HG02870 (cell line): ENCODE measurements around the gene LDLRAD3.

Experiments
- ATAC-seq: cut with Tn5 transposase; IDR thresholded peaks from one replicate; pipeline ENCODE4 v1.9.1; 2021; ENCODE audit warnings: mild to moderate bottlenecking, moderate library complexity; ENCODE audit not compliant: unreplicated experiment

The LDLRAD3 gene

DNA sequence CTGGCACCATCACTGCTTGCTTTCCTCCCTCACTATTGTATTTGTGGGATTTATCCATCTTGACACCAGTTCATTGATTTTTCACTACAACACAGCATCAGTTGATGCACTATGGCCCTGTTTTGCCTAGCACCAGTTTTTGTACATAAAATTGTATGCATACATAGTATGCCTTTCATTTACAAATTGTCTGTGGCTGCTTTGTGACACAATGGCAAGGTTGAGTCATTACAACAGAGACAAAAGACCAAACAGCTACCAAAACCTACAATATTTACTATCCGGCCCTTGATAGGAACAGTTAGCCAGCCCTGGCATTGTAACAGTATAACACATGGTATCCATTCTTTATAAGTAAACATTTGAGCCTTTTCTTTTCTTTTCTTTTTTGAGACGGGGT, 150.3 kb downstream of the LDLRAD3 start:
- no peak for ATAC-seq

DNA sequence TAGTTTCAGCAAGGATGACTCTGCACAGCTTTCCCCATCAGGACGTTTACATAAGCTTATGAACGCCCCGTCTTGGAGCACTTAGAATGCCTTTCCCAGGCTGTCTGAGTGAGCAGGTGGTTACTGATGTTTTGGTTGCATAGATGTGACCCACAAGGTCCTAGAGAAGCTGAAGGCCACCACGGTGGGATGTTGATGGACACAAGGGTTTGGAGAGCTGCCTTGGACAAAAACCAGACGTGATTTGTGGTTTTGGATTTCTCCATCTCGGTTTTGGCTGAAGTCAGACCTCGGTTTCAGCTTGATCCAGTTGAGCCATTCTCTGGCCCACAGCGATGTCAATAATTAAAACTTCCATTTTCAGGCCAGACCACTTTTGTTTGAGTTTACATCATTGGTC, 151.9 kb downstream of the LDLRAD3 start:
- ATAC-seq, result no peak

DNA sequence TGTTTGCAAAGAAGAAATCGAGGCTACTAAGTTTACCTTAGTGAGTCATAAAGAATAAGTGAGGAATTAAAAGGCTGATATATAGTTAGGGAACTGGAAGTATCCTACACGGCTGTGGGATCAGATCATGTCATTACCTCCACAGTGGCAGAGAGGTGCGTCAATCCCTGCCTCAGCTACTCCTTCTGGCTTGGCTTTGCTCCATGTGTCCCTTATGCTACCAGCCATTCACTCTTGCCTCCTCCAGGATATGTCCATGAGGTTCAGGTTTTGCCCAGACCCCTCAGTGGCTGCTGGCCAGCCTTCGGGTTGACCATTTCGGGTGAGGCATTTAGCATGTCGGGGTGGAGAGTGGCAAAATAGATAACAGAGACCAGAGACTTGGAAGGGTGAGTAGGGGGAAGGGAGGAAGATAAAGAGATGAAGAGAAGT, 153.4 kb downstream of the LDLRAD3 start:
- no peak for ATAC-seq

DNA sequence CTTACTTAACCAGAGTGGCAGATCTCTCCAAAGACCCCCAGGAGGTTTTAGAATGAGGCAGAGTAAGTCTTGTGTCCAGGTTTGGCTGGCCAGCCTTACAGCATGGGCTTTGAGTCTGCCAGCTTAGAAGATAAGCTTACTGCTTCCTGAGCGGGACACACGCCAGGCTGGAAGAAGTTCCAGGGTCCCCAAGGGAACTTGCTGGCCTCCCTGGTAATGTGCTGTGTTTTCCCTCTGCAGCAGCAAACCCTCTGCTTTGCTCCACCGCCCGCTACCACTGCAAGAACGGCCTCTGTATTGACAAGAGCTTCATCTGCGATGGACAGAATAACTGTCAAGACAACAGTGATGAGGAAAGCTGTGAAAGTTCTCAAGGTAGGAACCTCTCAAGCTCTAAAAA, 154.2 kb downstream of the LDLRAD3 start:
- no peak for ATAC-seq

DNA sequence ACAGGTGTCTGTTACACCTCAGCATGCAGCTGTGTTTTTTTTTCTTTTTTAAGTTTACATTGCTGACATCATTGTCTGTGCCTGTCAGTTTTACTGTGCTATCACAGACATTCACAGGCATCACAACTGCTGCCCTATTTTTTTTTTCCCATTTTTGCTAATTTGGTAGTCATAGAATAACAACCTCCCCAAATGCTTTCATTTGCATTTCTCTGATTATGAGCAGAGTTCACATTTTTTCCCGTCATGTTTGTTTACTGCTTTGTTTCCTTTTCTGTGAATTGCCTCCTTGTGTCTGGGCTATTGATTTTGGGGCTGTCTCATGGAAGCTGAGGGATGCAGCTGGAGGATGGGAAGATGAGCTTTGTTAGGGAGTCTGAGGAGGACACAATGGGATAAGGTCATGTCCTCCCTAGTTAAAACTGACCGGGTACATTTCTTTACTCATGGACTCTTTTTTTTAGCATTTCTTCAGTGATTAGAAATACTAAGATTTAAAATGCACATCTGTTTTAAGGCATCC, 155.1 kb downstream of the LDLRAD3 start:
- ATAC-seq, result no peak

DNA sequence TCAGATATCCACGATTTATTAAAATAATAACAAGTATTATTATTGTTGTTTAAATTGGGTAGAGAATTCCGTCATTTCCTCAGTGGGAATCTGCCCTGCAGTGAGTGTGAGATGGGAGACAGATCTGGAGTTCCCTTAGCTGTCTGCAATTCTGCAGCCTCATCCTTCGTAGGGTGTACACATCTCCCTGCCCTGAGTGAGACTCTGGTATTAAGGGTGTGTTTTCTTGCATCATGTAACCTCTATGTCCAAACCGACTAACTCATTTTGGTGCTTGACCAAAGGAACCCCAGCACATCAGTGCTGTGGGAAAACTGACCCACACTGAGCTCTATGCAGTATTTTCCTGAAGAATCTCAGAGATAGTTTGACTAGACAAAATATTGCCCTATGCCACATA, 157.6 kb downstream of the LDLRAD3 start:
- no peak for ATAC-seq

DNA sequence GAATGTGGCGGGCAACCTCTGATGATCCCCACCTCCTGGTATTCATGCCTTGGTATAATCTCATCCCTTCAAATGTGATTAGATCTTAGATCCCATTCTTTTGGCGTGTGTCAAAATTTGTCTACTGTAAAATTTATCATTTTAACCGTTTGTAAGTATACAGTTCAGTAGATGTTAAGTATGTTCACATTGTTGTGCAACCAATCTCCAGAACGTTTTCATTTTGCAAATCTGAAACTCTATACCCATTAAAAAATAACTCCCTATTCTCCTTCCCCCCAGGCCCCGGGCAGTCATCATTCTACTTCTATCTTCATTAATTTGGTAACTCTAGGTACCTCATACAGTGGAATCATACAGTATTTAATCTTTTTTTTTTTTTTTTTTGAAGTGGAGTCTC, 159.0 kb downstream of the LDLRAD3 start:
- no peak for ATAC-seq

DNA sequence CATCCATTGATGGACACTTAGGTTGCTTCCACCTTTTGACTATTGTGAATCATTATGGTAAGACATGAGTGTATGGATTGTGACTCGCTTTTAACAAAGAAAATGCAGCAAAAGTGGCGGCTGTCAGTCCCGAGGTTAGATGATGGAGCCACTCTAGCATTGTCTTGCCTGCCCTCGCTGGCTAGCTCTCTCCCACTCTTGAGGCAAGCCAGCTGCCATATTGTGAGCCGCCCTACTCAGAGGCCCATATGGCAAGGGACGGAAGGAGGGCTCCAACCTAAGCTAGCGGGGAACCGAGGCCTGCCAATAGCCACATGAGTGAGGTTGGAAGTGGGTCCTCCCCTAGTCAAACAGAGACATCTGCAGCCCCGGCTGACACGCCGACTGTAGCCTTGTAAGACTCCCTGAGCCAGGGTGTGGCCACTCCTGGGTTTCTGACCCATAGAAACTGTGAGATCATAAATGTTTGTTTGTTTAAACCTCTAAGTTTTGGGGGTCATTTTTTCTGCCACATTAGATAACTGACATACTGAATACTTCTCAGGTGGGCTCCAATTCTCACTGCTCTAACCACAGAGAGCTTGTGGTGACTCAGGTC, 160.2 kb downstream of the LDLRAD3 start:
- ATAC-seq, result no peak

DNA sequence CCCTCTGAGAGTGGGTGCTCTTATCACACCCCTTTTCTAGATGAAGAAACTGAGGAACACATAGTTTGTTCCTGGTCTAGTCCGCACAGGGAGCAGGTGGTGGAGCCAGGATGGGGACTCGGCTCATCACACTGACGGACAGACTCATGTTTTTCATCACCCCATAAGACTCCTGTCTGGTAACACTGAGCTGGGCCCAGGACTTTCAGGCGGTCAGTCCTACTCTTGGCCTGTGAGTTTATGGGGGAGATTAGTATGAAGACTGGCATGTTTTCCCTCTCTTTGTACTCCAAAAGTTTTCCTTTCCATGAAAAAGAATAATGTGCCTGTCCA, 160.8 kb downstream of the LDLRAD3 start:
- no peak for ATAC-seq

DNA sequence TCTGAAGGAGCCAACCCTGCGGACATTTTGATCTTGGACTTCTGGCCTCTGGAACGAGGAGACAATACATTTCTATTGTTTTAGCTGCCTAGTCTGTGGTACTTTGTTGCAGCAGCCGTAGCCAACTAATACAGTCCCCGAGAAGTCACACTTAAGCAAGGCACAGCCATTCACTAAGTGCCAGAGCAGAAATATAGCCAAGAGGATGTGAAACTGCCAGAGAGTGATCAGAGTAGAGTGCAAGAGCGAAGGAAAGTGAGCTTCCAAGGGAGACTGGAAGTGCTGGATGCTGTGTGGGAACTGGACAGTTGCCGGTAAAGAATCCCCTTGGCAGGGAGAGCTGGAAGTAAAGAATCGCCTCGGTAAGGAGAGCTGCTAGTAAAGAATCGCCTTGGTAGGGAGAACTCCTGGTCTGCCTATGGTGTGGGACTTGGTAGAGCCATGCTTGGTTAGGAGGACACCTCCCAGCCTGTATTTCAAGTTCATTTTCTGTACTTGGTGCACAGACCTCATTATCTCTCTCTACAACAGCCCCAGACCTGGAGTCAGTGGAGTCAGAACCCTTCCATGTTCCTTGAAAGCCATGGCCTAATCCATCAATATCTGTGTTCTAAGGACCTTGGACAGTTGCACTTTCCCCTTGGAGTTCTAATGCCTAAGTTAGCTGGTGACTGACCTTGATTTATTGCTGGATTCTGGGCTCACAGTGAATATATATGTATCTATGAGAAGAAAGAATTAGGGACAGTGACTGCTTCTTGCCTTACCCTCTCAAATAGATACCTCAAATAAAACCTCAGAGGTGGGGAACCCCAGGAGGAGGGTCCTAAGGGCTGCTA, 162.1 kb downstream of the LDLRAD3 start:
- no peak for ATAC-seq

DNA sequence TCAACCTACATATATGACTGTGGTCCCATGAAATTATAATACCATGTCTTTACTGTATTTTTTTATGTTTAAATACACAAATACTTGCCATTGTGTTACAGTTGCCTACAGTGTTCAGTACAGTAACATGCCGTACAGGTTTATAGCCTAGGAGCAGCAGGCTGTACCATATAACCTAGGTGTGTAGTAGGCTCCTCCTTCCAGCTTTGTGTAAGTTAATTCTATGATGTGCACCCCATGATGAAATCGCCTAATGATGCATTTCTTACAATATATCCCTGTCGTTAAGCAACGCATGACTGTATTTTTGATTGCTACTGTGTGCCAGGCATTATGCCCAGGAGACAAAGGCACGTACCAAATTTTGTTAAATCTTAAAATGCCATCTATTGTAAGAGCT, 163.7 kb downstream of the LDLRAD3 start:
- ATAC-seq, result no peak

DNA sequence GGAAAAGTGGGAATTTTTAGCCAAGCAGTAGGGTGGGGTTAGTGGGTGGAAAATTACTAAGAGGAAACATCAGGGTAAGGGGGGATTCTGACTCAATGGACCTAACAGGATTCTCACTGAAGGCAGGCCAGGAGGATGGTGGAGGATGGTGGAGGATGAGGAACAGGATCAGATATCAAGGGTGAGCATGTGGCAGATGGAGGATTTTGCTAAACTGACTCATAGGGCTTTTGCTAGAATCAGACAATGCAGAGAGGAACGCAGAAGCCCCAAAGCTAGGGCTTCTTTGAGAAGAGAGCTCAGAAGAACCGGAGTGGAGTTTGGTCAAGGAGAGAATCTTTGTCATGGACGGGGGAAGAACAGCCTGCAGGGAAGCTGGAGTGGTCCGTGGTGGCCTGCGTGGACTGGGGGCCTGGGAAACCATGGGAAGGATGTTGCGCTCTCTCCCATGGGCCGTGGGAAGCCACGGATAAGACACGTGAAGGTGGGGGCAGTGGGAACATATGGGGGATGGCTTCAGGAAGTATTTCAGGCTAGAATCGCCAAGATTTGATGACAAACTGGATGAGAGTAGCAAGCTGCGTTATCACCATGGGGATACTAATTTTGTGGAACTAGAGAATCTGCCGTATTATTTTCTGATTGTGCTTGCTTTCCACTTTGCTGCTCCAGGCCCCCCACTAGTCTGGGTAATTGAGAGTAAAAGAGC, 165.2 kb downstream of the LDLRAD3 start:
- ATAC-seq, result no peak

DNA sequence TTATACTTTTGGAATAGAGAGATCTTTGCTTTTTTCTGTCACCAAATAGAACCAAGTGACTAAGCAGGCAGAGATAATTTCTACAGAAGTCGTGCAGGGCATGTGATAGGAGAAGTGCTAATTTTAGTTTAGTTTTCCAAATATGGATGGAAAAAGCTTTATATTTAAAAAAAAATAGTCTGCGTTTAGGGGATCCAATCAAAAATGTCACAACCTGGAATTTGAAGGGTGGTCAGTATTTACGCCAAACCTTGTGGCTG, 165.7 kb downstream of the LDLRAD3 start:
- no peak for ATAC-seq

DNA sequence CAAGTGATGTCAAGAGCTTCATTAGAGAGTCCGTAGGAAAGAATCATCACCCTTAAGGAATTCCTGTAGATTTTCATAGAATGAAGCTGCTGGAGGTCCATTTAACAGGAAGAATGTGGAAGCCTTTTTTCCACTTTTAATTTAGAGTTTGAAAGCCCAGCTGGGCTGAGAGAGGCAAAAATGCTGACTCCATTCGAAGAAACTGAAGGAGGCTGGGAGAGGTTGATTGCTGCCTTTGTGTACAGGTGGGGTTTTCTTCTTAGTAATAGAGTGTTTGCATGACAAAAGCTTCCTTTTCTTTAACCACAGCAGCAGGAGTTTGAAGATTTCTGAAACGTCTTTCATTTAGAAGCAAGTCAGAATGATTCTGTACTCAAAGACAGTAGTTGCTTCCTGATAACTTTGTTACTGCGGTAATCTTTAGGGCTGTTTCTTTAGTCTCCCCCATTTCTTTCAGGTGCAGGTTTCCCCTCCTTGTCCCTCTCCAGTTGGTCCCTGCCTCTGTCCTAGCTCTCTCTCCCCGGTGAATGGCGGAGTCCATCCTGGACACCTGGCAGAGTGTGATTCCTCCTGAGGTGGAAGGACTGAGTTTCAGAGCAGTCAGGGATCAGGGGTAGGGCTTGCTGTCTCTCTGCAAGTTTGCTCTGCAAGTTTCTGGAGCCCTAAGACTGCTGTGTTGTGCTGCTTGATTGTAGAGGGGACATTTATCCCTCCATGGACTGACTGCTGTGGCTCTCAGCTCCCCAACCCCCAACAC, 166.2 kb downstream of the LDLRAD3 start:
- peak; percentile 86 for ATAC-seq

DNA sequence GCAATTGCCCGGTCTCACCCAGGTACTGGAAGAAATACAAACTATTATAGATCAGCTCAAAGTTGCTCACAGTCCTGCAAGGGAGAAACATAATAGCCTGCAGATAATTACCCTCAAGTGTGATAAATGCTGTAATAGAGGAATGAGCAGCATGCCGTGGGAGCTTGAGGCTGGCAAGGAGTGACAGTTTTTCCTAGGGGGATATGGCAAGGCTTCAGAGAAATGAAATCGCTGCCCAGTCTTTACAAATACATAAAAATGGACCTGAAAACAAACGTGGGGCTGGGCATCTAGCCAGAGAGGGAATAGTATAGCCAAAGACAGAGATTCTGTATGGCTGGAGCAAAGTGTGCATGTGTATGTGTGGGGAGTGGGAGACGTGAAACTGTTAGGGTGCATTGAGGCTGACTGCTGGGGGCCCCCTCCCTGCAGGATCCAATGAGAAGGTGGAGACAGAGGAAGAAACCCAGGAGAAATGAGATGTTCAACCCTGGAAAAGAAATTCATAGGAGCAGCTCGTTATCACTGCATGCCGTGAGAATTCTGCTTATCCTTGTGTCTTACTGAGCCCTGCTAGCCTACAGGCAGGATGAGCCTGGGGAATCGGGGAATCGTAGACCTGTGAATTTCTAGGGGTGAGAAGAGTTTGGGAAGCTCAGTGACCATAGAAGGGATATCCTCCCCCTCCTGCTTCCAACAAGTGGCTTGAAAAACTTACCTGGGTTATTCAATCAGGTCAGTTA, 167.0 kb downstream of the LDLRAD3 start:
- ATAC-seq, result no peak

DNA sequence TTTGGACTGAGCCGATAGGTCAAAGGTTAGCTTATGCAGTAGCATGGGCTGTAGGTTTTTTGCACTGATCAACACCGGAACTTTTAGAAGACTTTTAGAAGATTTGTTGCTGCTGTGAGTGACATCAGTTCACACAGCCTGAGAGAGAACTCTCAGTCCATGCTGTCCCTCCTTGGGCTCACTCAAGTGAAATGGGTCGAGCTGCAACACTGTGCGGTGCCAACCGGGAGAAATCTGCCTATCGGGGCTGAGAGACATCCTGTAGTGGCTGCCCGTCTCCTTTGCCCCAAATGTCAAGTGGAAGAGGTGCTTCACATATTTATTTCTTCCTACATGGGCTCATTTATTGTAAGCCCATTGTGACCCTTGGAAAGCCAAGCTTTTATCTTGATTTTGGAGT, 170.2 kb downstream of the LDLRAD3 start:
- ATAC-seq, result no peak

DNA sequence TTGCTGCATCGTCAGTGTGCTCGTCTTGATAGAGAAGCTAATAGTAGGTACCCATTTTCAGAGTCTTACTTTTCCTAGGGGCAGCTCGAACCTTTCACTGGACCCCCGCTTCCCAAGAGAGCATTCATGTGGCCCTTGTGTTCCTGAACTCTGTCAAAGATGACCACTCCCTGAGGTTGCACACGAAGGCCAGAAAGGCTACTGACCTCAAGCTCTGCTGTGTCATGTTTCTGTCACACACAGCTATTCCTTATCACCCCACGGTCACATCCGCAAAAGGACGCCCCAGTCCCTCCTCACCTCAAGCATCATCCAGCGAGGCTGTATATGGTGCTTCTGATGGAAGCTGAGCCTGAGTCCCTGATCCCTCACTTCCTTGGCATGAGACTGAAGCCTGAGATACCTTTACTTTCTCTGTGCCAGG, 171.5 kb downstream of the LDLRAD3 start:
- ATAC-seq, result no peak

DNA sequence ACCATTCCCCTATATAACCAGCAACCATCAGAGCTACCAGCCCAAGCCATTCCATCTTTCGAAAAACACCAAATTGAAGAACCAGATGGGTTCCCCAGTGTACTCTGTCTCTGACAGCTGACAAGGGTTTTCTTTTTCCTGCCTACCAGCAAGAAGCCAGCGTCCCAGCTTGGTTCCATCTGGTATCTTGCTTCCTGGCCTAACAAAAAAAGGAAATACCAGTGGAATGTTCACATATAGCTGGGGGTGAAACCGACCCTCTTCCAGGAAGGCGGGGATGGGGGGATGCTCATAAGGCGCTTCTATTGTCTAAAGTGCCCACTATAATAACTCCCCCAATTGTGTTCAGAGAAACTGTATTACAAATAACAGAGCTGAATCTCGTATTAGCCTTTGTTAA, 172.3 kb downstream of the LDLRAD3 start:
- ATAC-seq, result no peak

DNA sequence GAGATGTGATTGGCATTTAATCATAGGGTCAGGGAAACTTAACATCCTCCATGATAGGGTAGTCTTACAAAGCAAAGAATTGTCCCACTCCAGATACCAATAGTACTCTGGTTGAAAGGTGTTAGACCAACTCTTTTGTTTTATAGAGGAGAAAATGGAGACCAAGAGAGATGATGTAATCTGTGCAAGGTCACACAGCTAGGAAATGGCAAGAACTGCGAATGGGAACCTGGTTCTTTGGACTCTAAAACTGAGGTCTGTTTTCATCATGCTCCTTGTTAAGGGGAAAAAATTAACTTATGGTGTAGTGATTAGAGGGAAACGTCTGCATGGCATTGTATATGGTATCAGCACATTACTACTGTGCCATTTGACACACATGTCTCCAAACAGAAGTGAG, 174.2 kb downstream of the LDLRAD3 start:
- no peak for ATAC-seq

DNA sequence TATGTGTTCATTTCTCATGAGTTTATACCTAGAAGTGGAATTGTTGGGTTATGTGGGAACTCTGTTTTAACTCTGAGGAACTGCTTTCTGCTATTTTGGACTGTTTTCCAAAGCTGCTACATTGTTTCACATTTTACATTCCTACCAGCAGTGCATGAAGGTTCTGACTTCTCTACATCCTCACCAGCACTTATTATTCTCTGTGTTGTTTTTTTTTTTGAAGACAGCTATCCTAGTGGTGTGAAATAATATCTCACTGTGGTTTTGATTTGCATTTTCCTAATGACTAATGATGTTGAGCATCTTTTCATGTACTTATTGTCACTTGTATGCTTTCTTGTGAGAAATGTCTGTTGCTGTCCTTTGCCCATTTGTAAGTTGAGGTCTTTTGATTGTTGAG, 175.4 kb downstream of the LDLRAD3 start:
- no peak for ATAC-seq

DNA sequence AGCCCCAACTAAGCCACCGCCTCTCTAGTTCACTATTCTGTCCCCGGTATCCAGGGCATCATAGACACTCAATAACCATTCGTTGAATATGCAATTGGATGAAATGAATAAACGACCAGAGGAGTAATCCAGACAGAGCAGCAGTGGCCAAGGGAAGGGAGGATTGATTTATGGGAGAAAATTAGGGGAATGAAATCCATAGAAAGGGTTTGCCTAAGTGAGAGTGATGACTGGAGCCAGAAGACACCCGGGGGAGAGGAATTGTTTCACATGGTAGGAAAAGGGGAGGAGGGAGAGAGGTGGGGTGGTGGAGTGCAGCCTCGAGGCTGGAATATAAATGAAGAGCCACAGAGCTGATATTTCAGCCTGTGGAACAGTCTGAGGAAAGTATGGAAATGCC, 177.2 kb downstream of the LDLRAD3 start:
- ATAC-seq, result no peak
